HepG2 (cell line): ENCODE measurements around the gene VWA1. TPM values are rescaled to one million over a fixed set of nuclear protein-coding genes. Genes with fewer than 3 reads are reported as not detected.

Experiments
- ATF7-NPFF ChIP-seq: sonication (generic); formaldehyde crosslinking; IDR thresholded peaks from 2 replicates; pipeline ENCODE4 v1.8.1; 2023; ENCODE audit warnings: mild to moderate bottlenecking, low read depth, missing genetic modification reagents, moderate library complexity
- CHD2 ChIP-seq: IDR thresholded peaks from 2 replicates; pipeline ENCODE4 v1.6.1; 2011; ENCODE audit warnings: low read depth, low read length, improper control_type of control experiment
- IKZF1 ChIP-seq: fragments of 450-650 bp; IDR thresholded peaks from 2 replicates; pipeline ENCODE4 v1.7.1; 2016
- JUND ChIP-seq: sonication (generic); formaldehyde crosslinking; IDR thresholded peaks from 2 replicates; pipeline ENCODE4 v1.8.0; 2022; ENCODE audit warnings: mild to moderate bottlenecking, missing genetic modification reagents
- MAFF ChIP-seq: IDR thresholded peaks from 2 replicates; pipeline ENCODE4 v1.6.1; 2011; ENCODE audit warnings: low read depth, low read length, improper control_type of control experiment
- MNT ChIP-seq: fragments of 450-650 bp; IDR thresholded peaks from 2 replicates; pipeline ENCODE4 v1.6.1; 2016
- NFKB2 ChIP-seq: sonication (generic); formaldehyde crosslinking; IDR thresholded peaks from 2 replicates; pipeline ENCODE4 v1.4.0; 2020; ENCODE audit warnings: missing genetic modification reagents, borderline replicate concordance
- PCBP1 ChIP-seq: fragments of 200-400 bp; formaldehyde crosslinking; IDR thresholded peaks from 2 replicates; pipeline ENCODE4 v1.6.1; 2017; ENCODE audit warnings: mild to moderate bottlenecking, low read depth, low read length, borderline replicate concordance
- SATB2 ChIP-seq: sonication (generic); formaldehyde crosslinking; IDR thresholded peaks from 2 replicates; pipeline ENCODE4 v1.5.0; 2020; ENCODE audit warnings: missing genetic modification reagents
- SNRNP70 ChIP-seq: fragments of 200-400 bp; formaldehyde crosslinking; IDR thresholded peaks from 2 replicates; pipeline ENCODE4 v1.6.1; 2017; ENCODE audit warnings: mild to moderate bottlenecking, low read depth, low read length, moderate library complexity
- SOX13 ChIP-seq, 3 experiments: fragments of 450-650 bp in 1 of 3; sonication (generic) in 1 of 3; formaldehyde crosslinking in 1 of 3; IDR thresholded peaks in 2 of 3; conservative IDR thresholded peaks in 1 of 3; 2 replicates each; pipeline versions ENCODE4 v1.5.0 to v1.6.1; 2016 to 2020; ENCODE audit warnings: antibody characterized with exemption in 1 of 3, mild to moderate bottlenecking in 1 of 3, missing compliant biosample characterization in 1 of 3, missing genetic modification reagents in 1 of 3, moderate library complexity in 1 of 3
- SOX6 ChIP-seq, 2 experiments: fragments of 450-650 bp in 1 of 2; sonication (generic) in 1 of 2; formaldehyde crosslinking in 1 of 2; IDR thresholded peaks; 2 replicates each; pipeline versions ENCODE4 v1.4.0 to v1.6.1; 2017 to 2020; ENCODE audit warnings: antibody characterized with exemption in 1 of 2, mild to moderate bottlenecking in 1 of 2, missing genetic modification reagents in 1 of 2
- SP1 ChIP-seq, 2 experiments: fragments of 450-650 bp in 1 of 2; sonication (generic) in 1 of 2; formaldehyde crosslinking in 1 of 2; IDR thresholded peaks; 2 replicates each; pipeline versions ENCODE4 v1.4.0 to v1.6.1; 2016 to 2020; ENCODE audit warnings: missing genetic modification reagents in 1 of 2
- SPEN ChIP-seq: sonication (generic); formaldehyde crosslinking; IDR thresholded peaks from 2 replicates; pipeline ENCODE4 v1.5.1; 2020; ENCODE audit warnings: low read depth, mild to moderate bottlenecking, missing genetic modification reagents
- STAT6 ChIP-seq: sonication (generic); formaldehyde crosslinking; IDR thresholded peaks from 2 replicates; pipeline ENCODE4 v1.4.0; 2020; ENCODE audit warnings: missing genetic modification reagents, mild to moderate bottlenecking, borderline replicate concordance
- TOPORS ChIP-seq: sonication (generic); formaldehyde crosslinking; IDR thresholded peaks from 2 replicates; pipeline ENCODE4 v1.8.0; 2023; ENCODE audit warnings: mild to moderate bottlenecking, missing genetic modification reagents
- XBP1 ChIP-seq: sonication (generic); formaldehyde crosslinking; IDR thresholded peaks from 2 replicates; pipeline ENCODE4 v1.5.0; 2020; ENCODE audit warnings: missing genetic modification reagents
- ZBTB20 ChIP-seq: sonication (generic); formaldehyde crosslinking; IDR thresholded peaks from 2 replicates; pipeline ENCODE4 v1.8.1; 2023; ENCODE audit warnings: missing genetic modification reagents, low read depth, mild to moderate bottlenecking, borderline replicate concordance
- ZNF256 ChIP-seq: sonication (generic); formaldehyde crosslinking; conservative IDR thresholded peaks from 2 replicates; pipeline ENCODE4 v1.4.0; 2020; ENCODE audit warnings: missing genetic modification reagents
- ZNF367 ChIP-seq: sonication (generic); formaldehyde crosslinking; IDR thresholded peaks from 2 replicates; pipeline ENCODE4 v1.4.0; 2020; ENCODE audit warnings: missing genetic modification reagents, borderline replicate concordance
- ZNF44 ChIP-seq: sonication (generic); formaldehyde crosslinking; IDR thresholded peaks from 2 replicates; pipeline ENCODE4 v1.5.1; 2020; ENCODE audit warnings: mild to moderate bottlenecking, missing genetic modification reagents
- ZNF549 ChIP-seq: sonication (generic); formaldehyde crosslinking; IDR thresholded peaks from 2 replicates; pipeline ENCODE4 v1.5.0; 2020; ENCODE audit warnings: missing genetic modification reagents
- ZNF749 ChIP-seq: sonication (generic); formaldehyde crosslinking; IDR thresholded peaks from 2 replicates; pipeline ENCODE4 v1.8.0; 2022; ENCODE audit warnings: mild to moderate bottlenecking, missing genetic modification reagents, moderate library complexity, borderline replicate concordance
- ZNF768 ChIP-seq: sonication (generic); formaldehyde crosslinking; IDR thresholded peaks from 2 replicates; pipeline ENCODE4 v1.4.0; 2020; ENCODE audit warnings: missing genetic modification reagents
- ZNF790 ChIP-seq: sonication (generic); formaldehyde crosslinking; IDR thresholded peaks from 2 replicates; pipeline ENCODE4 v1.8.0; 2022; ENCODE audit warnings: missing genetic modification reagents, mild to moderate bottlenecking, borderline replicate concordance
- ZNF850 ChIP-seq: sonication (generic); formaldehyde crosslinking; conservative IDR thresholded peaks from 2 replicates; pipeline ENCODE4 v1.9.0; 2021; ENCODE audit warnings: mild to moderate bottlenecking, missing genetic modification reagents
- ZNF879 ChIP-seq: sonication (generic); formaldehyde crosslinking; IDR thresholded peaks from 2 replicates; pipeline ENCODE4 v1.8.1; 2023; ENCODE audit warnings: missing genetic modification reagents
- polyA plus RNA-seq, 8 experiments: library from polyadenylated mRNA; depleted of rRNA in 3 of 8; stranded (reverse) in 7 of 8; unstranded in 1 of 8; fragments of >200 nt; fragmentation: Illumina TruSeq in 4 of 8; extraction: Trizol in 4 of 8; gene quantifications; 2 replicates each; pipeline versions ENCODE4 v1.2.1 to v1.2.3, GENCODE V29; 2011 to 2016; ENCODE audit warnings: low read depth in 4 of 8, missing spikeins in 1 of 8, mixed read lengths in 1 of 8; ENCODE audit not compliant: insufficient read depth in 1 of 8
- total RNA-seq, 5 experiments: library from RNA; depleted of rRNA; stranded (reverse); fragments of >200 nt; fragmentation: Illumina TruSeq; extraction: Trizol; gene quantifications; 2 replicates each; pipeline ENCODE4 v1.2.3, GENCODE V29; 2016; ENCODE audit warnings: low read depth in 1 of 5

The VWA1 gene
- total and polyA plus RNA-seq, 2 of the 13 experiments (the other 11 are each of a cell fraction or from before 2014, with no cell fraction given) = 40.9 to 57.5 TPM

GRCh38 chr1:1430992-1431844 lies 4.3 kb upstream of the VWA1 start (continued):
- TF ChIP-seq ZNF850 (CRISPR knock-in tag) (no peak), ZNF44 (CRISPR knock-in tag) (no peak), NFKB2 (CRISPR knock-in tag) (no peak), ZNF256 (CRISPR knock-in tag) (no peak), TOPORS (CRISPR knock-in tag) (no peak), ZNF768 (CRISPR knock-in tag) (no peak), MNT (no peak), IKZF1 (no peak), SOX6 (IDR thresholded peaks at IDR 0.05) (no peak), SOX6 (CRISPR knock-in tag; IDR thresholded peaks at IDR 0.05) (no peak), SPEN (CRISPR knock-in tag) (no peak), SATB2 (CRISPR knock-in tag) (no peak), ZNF879 (no peak), MAFF (no peak), STAT6 (CRISPR knock-in tag) (no peak), ZNF790 (CRISPR knock-in tag) (0 out of 2 replicates have a peak, but pooled peaks have one; percentile 64), XBP1 (no peak), ZNF549 (CRISPR knock-in tag) (no peak), SOX13 (IDR thresholded peaks at IDR 0.05) (no peak; the same call in 1 of the 2 replicates), SOX13 (CRISPR knock-in tag; conservative IDR thresholded peaks at IDR 0.05 in 1 of 2, IDR thresholded peaks at IDR 0.05 in 1 of 2) (no peak), CHD2 (no peak), JUND (CRISPR knock-in tag) (no peak), ZBTB20 (CRISPR knock-in tag) (no peak; the same call in 1 of the 2 replicates), SP1 (IDR thresholded peaks at IDR 0.05) (no peak), SP1 (CRISPR knock-in tag; IDR thresholded peaks at IDR 0.05) (no peak), PCBP1 (peak; percentile 45; the same call in 1 of the 2 replicates), SNRNP70 (no peak), ZNF367 (CRISPR knock-in tag) (no peak), ATF7-NPFF (CRISPR knock-in tag) (0 out of 2 replicates have a peak, but pooled peaks have one; percentile 41), ZNF749 (no peak)
